ENCODE measurements around the gene DNM3. TPM values are rescaled to one million over a fixed set of nuclear protein-coding genes. Genes with fewer than 3 reads are reported as not detected.

The DNM3 gene
- total RNA-seq, 6 donors from 2014 or later = 7.1 to 30.4 (median 10.3) TPM

- WGBS, 2 donors = 52 to 72% methylated on average over 2 of the region's 2 CpGs
- no peaks in the 10 kb centered on the region for H3K27me3 ChIP-seq
- no peak overlapping the region for H3K27ac ChIP-seq
- no peaks in the 10 kb centered on the region for H3K4me1 ChIP-seq
- no peaks in the 10 kb centered on the region for H3K36me3 ChIP-seq
- no peak overlapping the region for H3K4me3 ChIP-seq
- ATAC-seq (ENCODE audit: low FRiP score in 2 of 2) (no peak), DNase-seq (no peak)
- no peaks in the 10 kb centered on the region for H3K9me3 ChIP-seq
- TF ChIP-seq CTCF (IDR thresholded peaks at IDR 0.05) = no peak
- no peak for TF ChIP-seq POLR2A (IDR thresholded peaks at IDR 0.05)
- no peak for TF ChIP-seq POLR2AphosphoS5 (IDR thresholded peaks at IDR 0.05)
- no peak for TF ChIP-seq EP300 (IDR thresholded peaks at IDR 0.05)
Observed at GRCh38 chr1:171922999-171923398, 81.7 kb downstream of the DNM3 start.

GRCh38 chr1:171929121-171929520 lies 87.8 kb downstream of the DNM3 start:
- H3K27ac ChIP-seq = no peak overlapping the region
- H3K9me3 ChIP-seq = no peaks in the 10 kb centered on the region
- H3K36me3 ChIP-seq = no peaks in the 10 kb centered on the region
- no peaks in the 10 kb centered on the region for H3K4me1 ChIP-seq
- TF ChIP-seq CTCF (IDR thresholded peaks at IDR 0.05) (peak in 1 of 6 experiments; percentile 8), POLR2AphosphoS5 (IDR thresholded peaks at IDR 0.05) (no peak), EP300 (IDR thresholded peaks at IDR 0.05) (no peak), POLR2A (IDR thresholded peaks at IDR 0.05) (no peak)
- DNase-seq (no peak), ATAC-seq (ENCODE audit: low FRiP score in 2 of 2) (no peak)
- H3K27me3 ChIP-seq = no peaks in the 10 kb centered on the region
- WGBS, 2 donors = 94 to 100% methylated on average over 2 of the region's 2 CpGs
- H3K4me3 ChIP-seq = no peak overlapping the region

- H3K27me3 ChIP-seq = no peaks in the 10 kb centered on the region
- DNase-seq (no peak), ATAC-seq (ENCODE audit: low FRiP score in 2 of 2) (no peak)
- no peaks in the 10 kb centered on the region for H3K9me3 ChIP-seq
- no peaks in the 10 kb centered on the region for H3K36me3 ChIP-seq
- H3K27ac ChIP-seq = no peak overlapping the region
- no peaks in the 10 kb centered on the region for H3K4me1 ChIP-seq
- TF ChIP-seq POLR2A (IDR thresholded peaks at IDR 0.05) (no peak), POLR2AphosphoS5 (IDR thresholded peaks at IDR 0.05) (no peak), EP300 (IDR thresholded peaks at IDR 0.05) (no peak), CTCF (IDR thresholded peaks at IDR 0.05) (no peak)
- no peak overlapping the region for H3K4me3 ChIP-seq
Observed at GRCh38 chr1:171931752-171932151, 90.5 kb downstream of the DNM3 start.

- no peak for TF ChIP-seq EP300 (IDR thresholded peaks at IDR 0.05)
- no peak for TF ChIP-seq POLR2A (IDR thresholded peaks at IDR 0.05)
- TF ChIP-seq CTCF (IDR thresholded peaks at IDR 0.05) = no peak
- no peak for TF ChIP-seq POLR2AphosphoS5 (IDR thresholded peaks at IDR 0.05)
- H3K36me3 ChIP-seq = no peaks in the 10 kb centered on the region
- DNase-seq = no peak
- 62 to 94% methylated on average over 3 of the region's 3 CpGs for whole genome bisulfite sequencing, 2 donors
- no peak overlapping the region for H3K27ac ChIP-seq
- no peak for ATAC-seq (ENCODE audit: low FRiP score in 2 of 2)
- H3K9me3 ChIP-seq = no peaks in the 10 kb centered on the region
- no peaks in the 10 kb centered on the region for H3K4me1 ChIP-seq
- no peaks in the 10 kb centered on the region for H3K27me3 ChIP-seq
- H3K4me3 ChIP-seq = no peak overlapping the region
Observed at GRCh38 chr1:171934664-171935063, 93.4 kb downstream of the DNM3 start.

GRCh38 chr1:171935086-171935485 lies 93.8 kb downstream of the DNM3 start:
- TF ChIP-seq POLR2A (IDR thresholded peaks at IDR 0.05) (no peak), CTCF (IDR thresholded peaks at IDR 0.05) (no peak)
- Histone ChIP-seq H3K27me3 (no peaks in the 10 kb centered on the region), H3K4me3 (no peak overlapping the region), H3K27ac (no peak overlapping the region), H3K4me1 (peaks cover 0 to 4% (median 0%) of the 10 kb centered on the region in 4 donors), H3K9me3 (no peaks in the 10 kb centered on the region), H3K36me3 (no peaks in the 10 kb centered on the region)
- ATAC-seq (ENCODE audit: low FRiP score in 2 of 2) (no peak), DNase-seq (no peak)
- WGBS, 2 donors = 92 to 97% methylated on average over 4 of the region's 4 CpGs
